Esophagus squamous epithelium (tissue), 4 donors: ENCODE measurements around the gene METTL9.

Experiments
- CTCF ChIP-seq, 6 experiments: fragments of 450-650 bp in 4 of 6; fragments of 200-600 bp in 2 of 6; sonication (generic) in 2 of 6; IDR thresholded peaks; one replicate each; pipeline ENCODE4 v1.5.1; 2016 to 2019; ENCODE audit warnings: antibody characterized with exemption in 6 of 6, mild to moderate bottlenecking in 4 of 6, moderate library complexity in 4 of 6
- POLR2A ChIP-seq, 4 donors: fragments of 450-650 bp; IDR thresholded peaks; one replicate each; pipeline ENCODE4 v1.6.1; 2017; ENCODE audit warnings: antibody characterized with exemption in 4 of 4, mild to moderate bottlenecking in 4 of 4, moderate library complexity in 3 of 4

- TF ChIP-seq CTCF (IDR thresholded peaks at IDR 0.05) (no peak), POLR2A (IDR thresholded peaks at IDR 0.05) (no peak)
Measured at GRCh38 chr16:21608639-21609328, 9.4 kb downstream of the METTL9 start.
